Choroid plexus epithelial cell (primary cell): Measurements from ENCODE around the gene TSPAN5.

Experiments
- DNase-seq: peaks from one replicate; pipeline ENCODE4 v3.0.0-alpha.2; 2010; ENCODE audit warnings: low read depth
- H3K4me3 ChIP-seq: 2 replicates; pipeline ENCODE4 v1.5.1; 2011; ENCODE audit warnings: low read depth, mild to moderate bottlenecking, control low read depth, low read length, moderate library complexity
- CTCF ChIP-seq: conservative IDR thresholded peaks from 2 replicates; pipeline ENCODE4 v1.5.1; 2011; ENCODE audit warnings: low read depth, mild to moderate bottlenecking, control low read depth, inconsistent platforms, low read length, moderate library complexity

The TSPAN5 gene

DNA sequence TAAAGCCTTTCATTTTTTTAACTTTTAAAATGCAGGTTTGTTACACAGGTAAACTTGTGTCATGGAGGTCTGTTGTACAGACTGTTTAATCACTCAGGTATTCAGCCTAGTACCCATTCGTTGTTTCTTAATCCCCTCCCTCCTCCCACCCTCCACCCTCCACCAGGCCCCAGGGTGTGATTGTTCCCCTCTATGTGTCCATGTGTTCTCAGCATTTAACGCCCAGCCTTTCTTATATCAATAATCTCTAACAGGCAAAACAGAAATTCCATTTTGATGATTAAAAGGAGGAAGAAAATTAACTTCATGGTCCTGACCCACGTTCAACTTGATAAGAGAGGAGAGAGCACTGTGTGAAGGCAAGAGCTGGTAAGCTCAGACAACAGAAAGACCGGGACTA, 75.1 kb downstream of the TSPAN5 start:
- H3K4me3 ChIP-seq = no peak overlapping the region
- no peak for DNase-seq
- TF ChIP-seq CTCF = no peak

- DNase-seq = no peak
- no peak for TF ChIP-seq CTCF
Measured at GRCh38 chr4:98581126-98581525, 77.3 kb downstream of the TSPAN5 start.

DNA sequence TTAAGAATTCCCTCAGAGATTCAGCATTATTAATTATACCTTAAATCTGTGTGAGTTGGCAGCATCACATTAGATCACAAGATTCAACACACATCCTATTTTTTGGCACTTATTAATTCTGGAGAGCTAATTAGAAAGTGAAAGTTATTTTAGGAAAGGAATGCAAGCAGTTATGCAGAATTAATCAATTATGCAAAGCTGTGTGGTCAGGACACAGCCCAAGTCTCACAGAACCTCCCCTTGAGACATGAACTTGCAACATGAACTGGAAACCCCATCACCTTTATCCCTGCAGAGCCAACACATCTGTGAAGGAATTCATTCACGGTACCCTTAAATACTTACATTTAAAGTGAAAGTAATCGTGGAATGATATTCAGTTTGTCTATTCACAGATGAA, 80.5 kb downstream of the TSPAN5 start:
- H3K4me3 ChIP-seq = no peak overlapping the region
- no peak for TF ChIP-seq CTCF
- no peak for DNase-seq

More at GRCh38 chr4:98581126-98581525, 77.3 kb downstream of the TSPAN5 start:
- H3K4me3 ChIP-seq = no peak overlapping the region

GRCh38 chr4:98574816-98575215, 83.6 kb downstream of the TSPAN5 start:
- no peak for TF ChIP-seq CTCF
- no peak for DNase-seq
- H3K4me3 ChIP-seq = no peak overlapping the region

GRCh38 chr4:98573791-98574190, 84.6 kb downstream of the TSPAN5 start:
- no peak overlapping the region for H3K4me3 ChIP-seq
- DNase-seq = no peak

DNA sequence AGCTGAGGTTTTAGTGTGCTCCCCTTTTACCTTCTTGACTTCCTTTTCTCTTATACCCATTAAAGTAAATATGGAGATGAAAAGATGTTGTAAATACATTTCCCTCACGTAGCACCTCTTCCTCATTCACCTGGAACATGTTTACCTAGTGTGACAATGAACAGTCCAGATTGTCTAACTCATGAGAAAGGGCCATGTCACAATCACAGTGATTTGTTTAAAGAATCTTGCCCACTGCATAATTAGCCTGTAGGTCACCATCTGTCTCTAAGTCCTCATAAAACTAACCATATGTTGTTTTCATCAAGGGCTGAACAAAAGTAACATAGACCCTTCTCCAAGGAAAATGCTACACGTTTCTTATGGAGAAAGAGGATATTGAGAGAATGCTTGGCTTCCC, 85.7 kb downstream of the TSPAN5 start:
- TF ChIP-seq CTCF = no peak
- H3K4me3 ChIP-seq = no peak overlapping the region
- DNase-seq = no peak

More at GRCh38 chr4:98573791-98574190, 84.6 kb downstream of the TSPAN5 start:
- no peak for TF ChIP-seq CTCF

GRCh38 chr4:98571161-98571786, 87.1 kb downstream of the TSPAN5 start:
- TF ChIP-seq CTCF = no peak
- H3K4me3 ChIP-seq = no peak overlapping the region
- DNase-seq = no peak
